GM21447 (cell line): ENCODE measurements around the gene ARL8A.
A peak's percentile ranks its signal among the peaks of the same experiment; 100 is the strongest.
"Not testable (repeated sequence)": the region's sequence is repeated elsewhere in the genome, so short reads cannot be mapped to it uniquely, and the experiment has no call there.

Source experiments
- ATAC-seq: cut with Tn5 transposase; IDR thresholded peaks from one replicate; pipeline ENCODE4 v1.9.1; 2021; ENCODE audit not compliant: unreplicated experiment

The ARL8A gene

GRCh38 chr1:202144402-202145067 lies at the start of gene ARL8A:
TSS of gene ARL8A (minus strand) at chr1:202144737. CDS start at chr1:202144572, 165 bp downstream.
- ATAC-seq, result peak; percentile 46

- no peak for ATAC-seq
Observed at GRCh38 chr1:202194328-202194648, 49.8 kb upstream of the ARL8A start.

GRCh38 chr1:202193614-202194327 lies 49.2 kb upstream of the ARL8A start, which contains the start of gene LGR6:
TSS of gene LGR6 (plus strand) at chr1:202193799. CDS start at chr1:202193990, 191 bp downstream.
- ATAC-seq, result no peak

GRCh38 chr1:202192770-202193613 lies 48.5 kb upstream of the ARL8A start:
- no peak for ATAC-seq

GRCh38 chr1:202191391-202191790 lies 46.9 kb upstream of the ARL8A start:
- not testable (repeated sequence) for ATAC-seq

GRCh38 chr1:202189918-202190715 lies 45.6 kb upstream of the ARL8A start:
- no peak for ATAC-seq

GRCh38 chr1:202189001-202189790 lies 44.7 kb upstream of the ARL8A start:
- no peak for ATAC-seq

- no peak for ATAC-seq
Observed at GRCh38 chr1:202187697-202188407, 43.3 kb upstream of the ARL8A start.

- no peak for ATAC-seq
Observed at GRCh38 chr1:202187041-202187671, 42.6 kb upstream of the ARL8A start.

- no peak for ATAC-seq
Observed at GRCh38 chr1:202186327-202186726, 41.8 kb upstream of the ARL8A start.

- no peak for ATAC-seq
Observed at GRCh38 chr1:202184750-202185460, 40.4 kb upstream of the ARL8A start.

- no peak for ATAC-seq
Observed at GRCh38 chr1:202182040-202182877, 37.7 kb upstream of the ARL8A start.

GRCh38 chr1:202181586-202181985 lies 37.0 kb upstream of the ARL8A start:
- ATAC-seq, result no peak

GRCh38 chr1:202180751-202181139 lies 36.2 kb upstream of the ARL8A start:
- ATAC-seq, result not testable (repeated sequence)

- no peak for ATAC-seq
Observed at GRCh38 chr1:202179828-202180750, 35.6 kb upstream of the ARL8A start.
